OCI-LY7 (cell line): ENCODE measurements around the gene RAD51B.

Source experiments
- CTCF ChIP-seq: fragments of 200-600 bp; sonication (generic); conservative IDR thresholded peaks from 2 replicates; pipeline ENCODE4 v1.5.1; 2014; ENCODE audit warnings: mild to moderate bottlenecking, antibody characterized with exemption, low read length, moderate library complexity, mixed read lengths
- EZH2phosphoT487 ChIP-seq: fragments of 200-600 bp; sonication (generic); IDR thresholded peaks from 2 replicates; pipeline ENCODE4 v1.6.1; 2018; ENCODE audit warnings: low read depth, borderline replicate concordance, mild to moderate bottlenecking, mixed run types, antibody characterized with exemption, low read length, moderate library complexity, mixed read lengths

GRCh38 chr14:68752271-68753006 is 932.9 kb downstream of the RAD51B start:
- TF ChIP-seq CTCF: no peak
- no peak for TF ChIP-seq EZH2phosphoT487
